Nephron (organoid): ENCODE measurements around the gene PPHLN1.
A peak's percentile ranks its signal among the peaks of the same experiment; 100 is the strongest.

Source experiments
- H3K27ac Mint-ChIP-seq, 3 experiments: 2 replicates each; pipeline ENCODE4 v1.8.0; 2020; ENCODE audit warnings: mixed read lengths in 3 of 3, mild to moderate bottlenecking in 2 of 3, moderate library complexity in 1 of 3
- H3K27me3 Mint-ChIP-seq: 2 replicates; pipeline ENCODE4 v1.8.0; 2021; ENCODE audit warnings: low read depth, mild to moderate bottlenecking, moderate library complexity, mixed read lengths
- H3K36me3 Mint-ChIP-seq: 2 replicates; pipeline ENCODE4 v1.8.0; 2020; ENCODE audit warnings: low read depth, mixed read lengths
- H3K4me1 Mint-ChIP-seq: 2 replicates; pipeline ENCODE4 v1.8.0; 2020; ENCODE audit warnings: mixed read lengths
- H3K4me3 Mint-ChIP-seq, 3 experiments: 2 replicates each; pipeline ENCODE4 v1.8.0; 2020; ENCODE audit warnings: mild to moderate bottlenecking in 3 of 3, mixed read lengths in 3 of 3, moderate library complexity in 2 of 3
- H3K9me3 Mint-ChIP-seq: 2 replicates; pipeline ENCODE4 v1.8.0; 2020; ENCODE audit warnings: mixed read lengths
- TF ChIP-seq, protein P1 (sequence below), 3 experiments: fragments of 200-600 bp; sonication (generic); IDR thresholded peaks; one replicate each; pipeline ENCODE4 v1.5.0; 2021; ENCODE audit warnings: antibody characterized with exemption in 3 of 3; ENCODE audit not compliant: unreplicated experiment in 3 of 3

PPHLN1 gene

DNA sequence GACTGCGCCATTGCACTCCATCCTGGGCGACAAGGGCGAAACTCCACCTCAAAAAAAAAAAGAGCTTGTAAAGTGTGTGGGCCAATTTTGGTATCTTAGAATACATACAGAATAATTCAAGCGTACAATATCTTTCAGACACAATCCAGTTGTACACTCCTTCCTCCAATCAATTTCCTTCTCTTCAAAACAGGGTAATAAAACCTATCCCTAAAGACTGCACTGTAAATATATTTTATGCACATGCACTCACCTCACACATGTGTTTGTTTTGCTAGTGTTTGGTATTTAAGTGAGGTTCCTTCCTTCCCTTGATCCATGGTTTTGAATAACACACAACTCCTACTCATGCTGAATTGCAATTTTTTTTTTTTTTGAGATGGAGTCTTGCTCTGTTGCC is 137.7 kb downstream of the PPHLN1 start:
- Mint-ChIP-seq H3K4me1 (peaks cover 4% of the 10 kb centered on the region), H3K27ac (no peak overlapping the region), H3K4me3 (no peak overlapping the region), H3K36me3 (peaks cover 85% of the 10 kb centered on the region), H3K9me3 (no peaks in the 10 kb centered on the region), H3K27me3 (no peaks in the 10 kb centered on the region)
- TF ChIP-seq, protein P1, sequence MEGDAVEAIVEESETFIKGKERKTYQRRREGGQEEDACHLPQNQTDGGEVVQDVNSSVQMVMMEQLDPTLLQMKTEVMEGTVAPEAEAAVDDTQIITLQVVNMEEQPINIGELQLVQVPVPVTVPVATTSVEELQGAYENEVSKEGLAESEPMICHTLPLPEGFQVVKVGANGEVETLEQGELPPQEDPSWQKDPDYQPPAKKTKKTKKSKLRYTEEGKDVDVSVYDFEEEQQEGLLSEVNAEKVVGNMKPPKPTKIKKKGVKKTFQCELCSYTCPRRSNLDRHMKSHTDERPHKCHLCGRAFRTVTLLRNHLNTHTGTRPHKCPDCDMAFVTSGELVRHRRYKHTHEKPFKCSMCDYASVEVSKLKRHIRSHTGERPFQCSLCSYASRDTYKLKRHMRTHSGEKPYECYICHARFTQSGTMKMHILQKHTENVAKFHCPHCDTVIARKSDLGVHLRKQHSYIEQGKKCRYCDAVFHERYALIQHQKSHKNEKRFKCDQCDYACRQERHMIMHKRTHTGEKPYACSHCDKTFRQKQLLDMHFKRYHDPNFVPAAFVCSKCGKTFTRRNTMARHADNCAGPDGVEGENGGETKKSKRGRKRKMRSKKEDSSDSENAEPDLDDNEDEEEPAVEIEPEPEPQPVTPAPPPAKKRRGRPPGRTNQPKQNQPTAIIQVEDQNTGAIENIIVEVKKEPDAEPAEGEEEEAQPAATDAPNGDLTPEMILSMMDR (IDR thresholded peaks at IDR 0.05; ENCODE audit: unreplicated experiment in 3 of 3) = no peak

GRCh38 chr12:42468341-42468821 is 142.4 kb downstream of the PPHLN1 start:
- Mint-ChIP-seq H3K4me3 (no peak overlapping the region), H3K4me1 (peaks cover 51% of the 10 kb centered on the region), H3K9me3 (no peaks in the 10 kb centered on the region), H3K27me3 (no peaks in the 10 kb centered on the region), H3K36me3 (peaks cover 80% of the 10 kb centered on the region), H3K27ac (peak overlapping the region in 2 of 3 experiments; percentile 70 to 74)
- TF ChIP-seq, protein P1 (IDR thresholded peaks at IDR 0.05; ENCODE audit: unreplicated experiment in 3 of 3) = no peak

- Mint-ChIP-seq H3K9me3 (no peaks in the 10 kb centered on the region), H3K4me1 (peaks cover 56% of the 10 kb centered on the region), H3K27ac (peak overlapping the region; percentile 46 to 76 (median 70)), H3K36me3 (peaks cover 75% of the 10 kb centered on the region), H3K4me3 (no peak overlapping the region), H3K27me3 (no peaks in the 10 kb centered on the region)
- TF ChIP-seq, protein P1 (IDR thresholded peaks at IDR 0.05; ENCODE audit: unreplicated experiment in 3 of 3) = no peak
Observed at GRCh38 chr12:42468921-42469320, 143.0 kb downstream of the PPHLN1 start.

DNA sequence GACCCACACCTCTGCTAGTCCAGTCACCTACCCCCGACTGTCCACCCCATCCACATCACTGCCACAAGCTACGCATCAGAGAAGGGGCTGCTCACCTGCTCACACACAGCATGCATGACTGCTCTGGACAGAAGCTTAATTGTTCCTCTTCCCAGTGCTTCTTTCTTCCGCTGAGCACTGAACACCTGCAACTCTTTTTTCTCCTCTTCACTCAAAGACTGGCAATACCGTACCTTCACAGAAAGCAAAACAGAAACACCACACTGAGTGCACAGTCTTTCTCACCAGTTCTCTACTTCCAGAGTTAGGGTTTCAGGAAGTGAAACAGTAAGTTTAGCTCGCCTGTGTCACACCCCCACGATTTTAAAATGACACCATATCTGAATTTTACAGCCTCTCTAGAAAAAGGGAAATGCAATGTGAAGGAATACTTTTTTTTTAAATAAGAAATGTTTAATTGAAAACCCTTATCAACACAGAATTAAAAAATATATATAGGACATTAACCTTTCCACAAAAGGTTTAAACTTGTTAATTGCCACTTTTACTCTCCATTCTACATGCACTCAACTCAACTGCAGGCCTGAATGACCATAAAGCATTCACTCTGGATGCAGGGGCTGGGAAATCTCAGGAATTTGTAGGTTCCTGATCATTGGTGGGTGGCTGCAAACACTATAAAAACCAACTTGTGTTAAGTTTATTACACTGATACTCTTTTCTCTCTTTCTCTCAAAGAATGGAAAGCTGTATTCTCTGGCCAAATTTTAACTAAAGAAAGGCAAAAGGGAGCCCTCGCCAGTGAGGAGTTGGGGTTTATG is 143.6 kb downstream of the PPHLN1 start:
- Mint-ChIP-seq H3K4me1 (peaks cover 60% of the 10 kb centered on the region), H3K9me3 (no peaks in the 10 kb centered on the region), H3K36me3 (peaks cover 68% of the 10 kb centered on the region), H3K27ac (peak overlapping the region; percentile 66 to 76 (median 70)), H3K4me3 (no peak overlapping the region), H3K27me3 (no peaks in the 10 kb centered on the region)
- TF ChIP-seq, protein P1 (IDR thresholded peaks at IDR 0.05; ENCODE audit: unreplicated experiment in 3 of 3) = no peak

- Mint-ChIP-seq H3K36me3 (peaks cover 47% of the 10 kb centered on the region), H3K27me3 (no peaks in the 10 kb centered on the region), H3K4me1 (peaks cover 69% of the 10 kb centered on the region), H3K27ac (peak overlapping the region; percentile 54 to 76 (median 74)), H3K9me3 (no peaks in the 10 kb centered on the region), H3K4me3 (no peak overlapping the region)
- TF ChIP-seq, protein P1 (IDR thresholded peaks at IDR 0.05; ENCODE audit: unreplicated experiment in 3 of 3) = no peak
Observed at GRCh38 chr12:42472376-42472775, 146.4 kb downstream of the PPHLN1 start.

DNA sequence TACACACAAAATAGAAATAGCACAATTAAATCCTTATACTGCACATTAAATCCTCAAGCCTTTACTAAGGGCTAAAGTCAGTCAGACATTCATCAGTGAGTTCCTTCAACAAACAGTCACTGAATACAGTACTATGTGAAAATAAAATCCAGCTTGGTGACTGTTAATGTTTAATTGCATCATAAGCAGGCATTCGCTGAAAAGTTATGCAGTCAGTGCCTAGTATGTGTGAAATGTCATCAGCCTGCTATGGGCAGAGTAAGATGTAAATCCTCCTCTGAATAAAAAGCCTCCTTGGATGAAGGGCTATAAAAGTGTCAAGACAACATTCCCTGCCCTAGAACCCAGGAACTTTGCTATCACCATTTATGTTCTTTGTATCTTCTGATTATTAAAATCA is 147.2 kb downstream of the PPHLN1 start:
- TF ChIP-seq, protein P1 (IDR thresholded peaks at IDR 0.05; ENCODE audit: unreplicated experiment in 3 of 3) = no peak
- H3K4me1 Mint-ChIP-seq = peaks cover 75% of the 10 kb centered on the region
- H3K9me3 Mint-ChIP-seq = no peaks in the 10 kb centered on the region
- H3K36me3 Mint-ChIP-seq = peaks cover 44% of the 10 kb centered on the region
- H3K27ac Mint-ChIP-seq = peak overlapping the region; percentile 54 to 76 (median 74)
- H3K4me3 Mint-ChIP-seq = no peak overlapping the region
- H3K27me3 Mint-ChIP-seq = no peaks in the 10 kb centered on the region
